ENCODE measurements around the gene ATP8A1.

DNA sequence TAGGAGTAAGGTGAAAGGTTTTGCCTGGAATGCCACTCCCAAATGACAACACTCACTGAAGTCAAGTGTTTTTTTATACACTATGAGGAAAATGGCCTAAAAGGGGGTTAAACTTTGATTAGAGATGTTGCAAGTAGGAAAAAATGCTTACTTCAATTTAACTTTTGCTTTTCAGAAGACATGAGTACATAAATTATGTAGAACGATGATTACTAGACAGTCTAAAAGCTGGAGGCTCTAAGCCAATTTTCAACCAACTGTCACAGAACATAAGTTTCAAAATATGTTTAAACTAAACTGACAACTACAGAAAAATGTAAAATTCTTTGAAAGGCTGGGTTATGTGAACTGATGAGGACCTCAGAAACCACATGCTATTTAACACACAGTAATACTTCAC, 176.2 kb downstream of the ATP8A1 start:
- TF ChIP-seq, protein P1, sequence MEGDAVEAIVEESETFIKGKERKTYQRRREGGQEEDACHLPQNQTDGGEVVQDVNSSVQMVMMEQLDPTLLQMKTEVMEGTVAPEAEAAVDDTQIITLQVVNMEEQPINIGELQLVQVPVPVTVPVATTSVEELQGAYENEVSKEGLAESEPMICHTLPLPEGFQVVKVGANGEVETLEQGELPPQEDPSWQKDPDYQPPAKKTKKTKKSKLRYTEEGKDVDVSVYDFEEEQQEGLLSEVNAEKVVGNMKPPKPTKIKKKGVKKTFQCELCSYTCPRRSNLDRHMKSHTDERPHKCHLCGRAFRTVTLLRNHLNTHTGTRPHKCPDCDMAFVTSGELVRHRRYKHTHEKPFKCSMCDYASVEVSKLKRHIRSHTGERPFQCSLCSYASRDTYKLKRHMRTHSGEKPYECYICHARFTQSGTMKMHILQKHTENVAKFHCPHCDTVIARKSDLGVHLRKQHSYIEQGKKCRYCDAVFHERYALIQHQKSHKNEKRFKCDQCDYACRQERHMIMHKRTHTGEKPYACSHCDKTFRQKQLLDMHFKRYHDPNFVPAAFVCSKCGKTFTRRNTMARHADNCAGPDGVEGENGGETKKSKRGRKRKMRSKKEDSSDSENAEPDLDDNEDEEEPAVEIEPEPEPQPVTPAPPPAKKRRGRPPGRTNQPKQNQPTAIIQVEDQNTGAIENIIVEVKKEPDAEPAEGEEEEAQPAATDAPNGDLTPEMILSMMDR (conservative IDR thresholded peaks at IDR 0.05; ENCODE audit: low read length) = no peak
- no peak for TF ChIP-seq EZH2phosphoT487 (IDR thresholded peaks at IDR 0.05; ENCODE audit: borderline replicate concordance, low read depth, low read length)
